H9 (cell line): ENCODE data around the gene GAS6. TPM values are rescaled to one million over a fixed set of nuclear protein-coding genes. Genes with fewer than 3 reads are reported as not detected.

Experiments
- DNase-seq: peaks from one replicate; pipeline ENCODE4 v3.0.0-alpha.2; 2017
- H2AFZ ChIP-seq: one replicate; pipeline ENCODE4 v1.6.1; 2013; ENCODE audit warnings: mild to moderate bottlenecking, low read length, control low read depth, moderate library complexity
- H2AK5ac ChIP-seq: 2 replicates; pipeline ENCODE4 v1.6.1; 2013; ENCODE audit warnings: low read length, control low read depth, mixed read lengths; ENCODE audit not compliant: insufficient read length
- H2BK120ac ChIP-seq: one replicate; pipeline ENCODE4 v1.6.1; 2013; ENCODE audit warnings: low read depth, mild to moderate bottlenecking, low read length, control low read depth, inconsistent platforms; ENCODE audit not compliant: poor library complexity, severe bottlenecking
- H2BK12ac ChIP-seq: 2 replicates; pipeline ENCODE4 v1.6.1; 2013; ENCODE audit warnings: low read length, control low read depth, mixed read lengths, low read depth; ENCODE audit not compliant: insufficient read length
- H2BK15ac ChIP-seq: 2 replicates; pipeline ENCODE4 v1.6.1; 2013; ENCODE audit warnings: low read depth, low read length, control low read depth
- H2BK20ac ChIP-seq: one replicate; pipeline ENCODE4 v1.6.1; 2013; ENCODE audit warnings: low read depth, mild to moderate bottlenecking, low read length, control low read depth, inconsistent platforms; ENCODE audit not compliant: poor library complexity, severe bottlenecking
- H2BK5ac ChIP-seq: 2 replicates; pipeline ENCODE4 v1.6.1; 2013; ENCODE audit warnings: low read length, control low read depth, mixed read lengths; ENCODE audit not compliant: insufficient read length
- H3K14ac ChIP-seq: 2 replicates; pipeline ENCODE4 v1.6.1; 2013; ENCODE audit warnings: low read length, control low read depth; ENCODE audit not compliant: insufficient read depth
- H3K18ac ChIP-seq: 2 replicates; pipeline ENCODE4 v1.6.1; 2013; ENCODE audit warnings: low read depth, mild to moderate bottlenecking, mixed read lengths, low read length, control low read depth; ENCODE audit not compliant: insufficient read length
- H3K23ac ChIP-seq: 2 replicates; pipeline ENCODE4 v1.6.1; 2013; ENCODE audit warnings: low read length, control low read depth, mixed read lengths, low read depth; ENCODE audit not compliant: insufficient read length
- H3K23me2 ChIP-seq: 2 replicates; pipeline ENCODE4 v1.6.1; 2013; ENCODE audit warnings: low read depth, mild to moderate bottlenecking, mixed read lengths, low read length, control low read depth; ENCODE audit not compliant: insufficient read length, poor library complexity, severe bottlenecking
- H3K27ac ChIP-seq: 2 replicates; pipeline ENCODE4 v1.5.1; 2013; ENCODE audit warnings: low read length, control low read depth, mixed read lengths, low read depth; ENCODE audit not compliant: insufficient read length
- H3K27me3 ChIP-seq: 2 replicates; pipeline ENCODE4 v1.6.1; 2013; ENCODE audit warnings: low read length, control low read depth, inconsistent platforms; ENCODE audit not compliant: insufficient read depth
- H3K4ac ChIP-seq: 2 replicates; pipeline ENCODE4 v1.6.1; 2013; ENCODE audit warnings: low read depth, mild to moderate bottlenecking, control low read depth, inconsistent platforms, low read length, moderate library complexity
- H3K4me1 ChIP-seq: 2 replicates; pipeline ENCODE4 v1.6.1; 2013; ENCODE audit warnings: low read length, control low read depth, inconsistent platforms; ENCODE audit not compliant: insufficient read depth
- H3K4me2 ChIP-seq: 2 replicates; pipeline ENCODE4 v1.6.1; 2013; ENCODE audit warnings: low read length, control low read depth, mixed read lengths; ENCODE audit not compliant: insufficient read length, insufficient read depth
- H3K56ac ChIP-seq: 2 replicates; pipeline ENCODE4 v1.6.1; 2013; ENCODE audit warnings: low read depth, mild to moderate bottlenecking, mixed read lengths, low read length, control low read depth; ENCODE audit not compliant: insufficient read length
- H3K79me1 ChIP-seq: 2 replicates; pipeline ENCODE4 v1.6.1; 2013; ENCODE audit warnings: low read depth, mild to moderate bottlenecking, moderate library complexity, low read length, control low read depth, inconsistent platforms; ENCODE audit not compliant: insufficient read depth, poor library complexity, severe bottlenecking
- H3K79me2 ChIP-seq: 2 replicates; pipeline ENCODE4 v1.6.1; 2013; ENCODE audit warnings: low read length, control low read depth, inconsistent platforms; ENCODE audit not compliant: insufficient read depth
- H3K9ac ChIP-seq: 2 replicates; pipeline ENCODE4 v1.6.1; 2013; ENCODE audit warnings: low read length, control low read depth, mixed read lengths; ENCODE audit not compliant: insufficient read length; ENCODE audit errors: extremely low read depth
- H3K9me3 ChIP-seq: one replicate; pipeline ENCODE4 v1.6.1; 2013; ENCODE audit warnings: low read depth, low read length, inconsistent platforms; ENCODE audit not compliant: control insufficient read depth
- H3T11ph ChIP-seq: one replicate; pipeline ENCODE4 v1.6.1; 2013; ENCODE audit warnings: mild to moderate bottlenecking, low read length, control low read depth, inconsistent platforms
- H4K20me1 ChIP-seq: one replicate; pipeline ENCODE4 v1.6.1; 2013; ENCODE audit not compliant: control insufficient read depth, insufficient read length, insufficient read depth
- H4K5ac ChIP-seq: 2 replicates; pipeline ENCODE4 v1.6.1; 2013; ENCODE audit warnings: low read depth, mild to moderate bottlenecking, mixed read lengths, low read length, control low read depth; ENCODE audit not compliant: insufficient read length
- H4K8ac ChIP-seq: replicated peaks from 2 replicates; pipeline ENCODE4 v1.6.1; 2013; ENCODE audit warnings: low read length, control low read depth, mixed read lengths, low read depth; ENCODE audit not compliant: insufficient read length
- H4K91ac ChIP-seq: 2 replicates; pipeline ENCODE4 v1.6.1; 2013; ENCODE audit warnings: low read depth, mild to moderate bottlenecking, moderate library complexity, mixed read lengths, low read length, control low read depth; ENCODE audit not compliant: insufficient read length
- H3K27ac Mint-ChIP-seq, 3 experiments: 2 replicates in 2 of 3; 3 replicates in 1 of 3; pipeline ENCODE4 v1.8.0; 2020 to 2021; ENCODE audit warnings: mixed read lengths in 3 of 3, mild to moderate bottlenecking in 1 of 3, moderate library complexity in 1 of 3
- H3K27me3 Mint-ChIP-seq: 2 replicates; pipeline ENCODE4 v1.8.0; 2021; ENCODE audit warnings: low read depth, mild to moderate bottlenecking, moderate library complexity, mixed read lengths
- H3K36me3 Mint-ChIP-seq, 3 experiments: 2 replicates in 2 of 3; 3 replicates in 1 of 3; pipeline ENCODE4 v1.8.0; 2020 to 2021; ENCODE audit warnings: low read depth in 3 of 3, mixed read lengths in 3 of 3; ENCODE audit not compliant: insufficient read depth in 1 of 3
- H3K4me1 Mint-ChIP-seq, 2 experiments: 2 replicates each; pipeline ENCODE4 v1.8.0; 2020; ENCODE audit warnings: mixed read lengths in 2 of 2
- H3K4me3 Mint-ChIP-seq, 2 experiments: 2 replicates in 1 of 2; 3 replicates in 1 of 2; pipeline ENCODE4 v1.8.0; 2020 to 2021; ENCODE audit warnings: mild to moderate bottlenecking in 2 of 2, mixed read lengths in 2 of 2, moderate library complexity in 1 of 2
- H3K9me3 Mint-ChIP-seq, 2 experiments: 2 replicates in 1 of 2; 3 replicates in 1 of 2; pipeline ENCODE4 v1.8.0; 2020; ENCODE audit warnings: mild to moderate bottlenecking in 2 of 2, mixed read lengths in 2 of 2, moderate library complexity in 1 of 2
- CTCF ChIP-seq: fragments of 200-600 bp; sonication (generic); conservative IDR thresholded peaks from 3 replicates; pipeline ENCODE4 v1.8.0; 2021; ENCODE audit warnings: antibody characterized with exemption, mild to moderate bottlenecking
- WGBS: extraction: QIAGEN DNeasy Blood & Tissue Kit; methylation state at CpG from one replicate; pipeline ENCODE4 v1.1.7; 2013; ENCODE audit warnings: missing lambda C conversion rate, low lambda C conversion rate, mixed read lengths; ENCODE audit not compliant: insufficient read length; ENCODE audit errors: extremely low coverage; 5-methylcytosine and 5-hydroxymethylcytosine counted together
- total RNA-seq: library from RNA; stranded (reverse); gene quantifications from 2 replicates; pipeline ENCODE4 v1.2.1, GENCODE V29; 2021

Gene GAS6
- total RNA-seq, 1 experiment from 2014 or later = 20.5 TPM

GRCh38 chr13:113846636-113847318 lies 17.1 kb downstream of the GAS6 start:
- Histone ChIP-seq H3K14ac (no peak overlapping the region), H3K23ac (no peak overlapping the region), H3K23me2 (no peaks in the 10 kb centered on the region), H2BK20ac (no peak overlapping the region), H3K27ac (no peak overlapping the region), H3K18ac (no peak overlapping the region), H2BK120ac (no peak overlapping the region), H3K9me3 (no peaks in the 10 kb centered on the region), H2AK5ac (no peak overlapping the region), H4K5ac (no peak overlapping the region), H2BK5ac (no peak overlapping the region), H4K91ac (no peak overlapping the region), H2AFZ (no peak overlapping the region), H3K4me1 (no peaks in the 10 kb centered on the region; the same call in 1 of the 2 replicates), H3K79me1 (no peaks in the 10 kb centered on the region), H3K79me2 (no peaks in the 10 kb centered on the region), H2BK12ac (no peak overlapping the region), H3K4ac (no peak overlapping the region), H4K20me1 (no peaks in the 10 kb centered on the region), H3K4me2 (no peak overlapping the region), H4K8ac (no peak overlapping the region), H3K56ac (no peak overlapping the region), H3T11ph (no peak overlapping the region), H3K27me3 (no peaks in the 10 kb centered on the region), H3K9ac (no peak overlapping the region), H2BK15ac (no peak overlapping the region)
- H3K4me1 Mint-ChIP-seq = peaks cover 3 to 11% of the 10 kb centered on the region in 2 experiments; a peak in 2 of 4 replicates
- no peaks in the 10 kb centered on the region for H3K27me3 Mint-ChIP-seq
- H3K9me3 Mint-ChIP-seq = no peaks in the 10 kb centered on the region
- WGBS = no CpG with 5 or more reads among the region's 28 CpGs
- no peak for TF ChIP-seq CTCF
- H3K36me3 Mint-ChIP-seq = peaks cover 0 to 18% (median 6%) of the 10 kb centered on the region in 3 experiments; a peak in 4 of 7 replicates
- no peak overlapping the region; a peak in 1 of 7 replicates for H3K27ac Mint-ChIP-seq
- DNase-seq = peak; percentile 18
- H3K4me3 Mint-ChIP-seq = no peak overlapping the region
